ENCODE results near the gene REM2. TPM values are rescaled to one million over a fixed set of nuclear protein-coding genes. Genes with fewer than 3 reads are reported as not detected.

Gene REM2
- total RNA-seq, 1 donor from 2014 or later = 0.83 TPM

GRCh38 chr14:22925513-22925912, 42.5 kb downstream of the REM2 start:
- no peaks in the 10 kb centered on the region for H3K27me3 ChIP-seq (ENCODE audit: low read depth)
- peaks cover 67% of the 10 kb centered on the region for H3K36me3 ChIP-seq
- DNase-seq = no peak

GRCh38 chr14:22926316-22926715, 43.3 kb downstream of the REM2 start:
- Histone ChIP-seq H3K4me1 (peaks cover 28% of the 10 kb centered on the region), H3K36me3 (peaks cover 59% of the 10 kb centered on the region), H3K4me3 (no peak overlapping the region), H3K27me3 (ENCODE audit: low read depth) (no peaks in the 10 kb centered on the region), H3K27ac (no peak overlapping the region), H3K9me3 (no peaks in the 10 kb centered on the region)
- DNase-seq = no peak
- no peak for ATAC-seq
- intact Hi-C loops (cut with DNase I) = no loop called here
- no peak for TF ChIP-seq CTCF (IDR thresholded peaks at IDR 0.05)

More at GRCh38 chr14:22925513-22925912, 42.5 kb downstream of the REM2 start:
- Histone ChIP-seq H3K4me3 (no peak overlapping the region), H3K27ac (no peak overlapping the region), H3K4me1 (peaks cover 25% of the 10 kb centered on the region), H3K9me3 (no peaks in the 10 kb centered on the region)
- TF ChIP-seq CTCF (IDR thresholded peaks at IDR 0.05) = no peak
- intact Hi-C loops (cut with DNase I) = no loop called here
- no peak for ATAC-seq

- Histone ChIP-seq H3K27ac (peak overlapping the region; percentile 89), H3K9me3 (no peaks in the 10 kb centered on the region), H3K36me3 (peaks cover 41% of the 10 kb centered on the region), H3K4me3 (peak overlapping the region; percentile 91), H3K4me1 (peaks cover 28% of the 10 kb centered on the region), H3K27me3 (ENCODE audit: low read depth) (no peaks in the 10 kb centered on the region)
- TF ChIP-seq CTCF (IDR thresholded peaks at IDR 0.05) = no peak
- DNase-seq = no peak
- ATAC-seq = no peak
- intact Hi-C loops (cut with DNase I) = no loop called here
These were observed 45.4 kb downstream of the REM2 start for GRCh38 chr14:22928237-22929103.

GRCh38 chr14:22929104-22929960, 46.3 kb downstream of the REM2 start, which contains the start of gene PRMT5:
TSS of gene PRMT5 (minus strand) at chr14:22929376. CDS start at chr14:22929361, 15 bp downstream.
- intact Hi-C loops (cut with DNase I) = no loop called here
- DNase-seq (peak; percentile 99), ATAC-seq (peak; percentile 98 to 99)
- Histone ChIP-seq H3K9me3 (no peaks in the 10 kb centered on the region), H3K36me3 (peaks cover 32% of the 10 kb centered on the region), H3K27ac (peak within 1 kb of the TSS; percentile 89), H3K27me3 (ENCODE audit: low read depth) (no peaks in the 10 kb centered on the region), H3K4me3 (peak within 1 kb of the TSS; percentile 91), H3K4me1 (peaks cover 28% of the 10 kb centered on the region)
- TF ChIP-seq CTCF (IDR thresholded peaks at IDR 0.05) = no peak

- TF ChIP-seq CTCF (IDR thresholded peaks at IDR 0.05) = no peak
- H3K4me3 ChIP-seq = peak overlapping the region; percentile 91
- H3K27me3 ChIP-seq (ENCODE audit: low read depth) = no peaks in the 10 kb centered on the region
- H3K36me3 ChIP-seq = peaks cover 26% of the 10 kb centered on the region
- peak in 1 of 2 donors; percentile 6 for ATAC-seq
- no peaks in the 10 kb centered on the region for H3K9me3 ChIP-seq
- intact Hi-C loops (cut with DNase I) = no loop called here
- H3K27ac ChIP-seq = peak overlapping the region; percentile 84
- no peak for DNase-seq
- peaks cover 28% of the 10 kb centered on the region for H3K4me1 ChIP-seq
These were observed 46.9 kb downstream of the REM2 start for GRCh38 chr14:22929961-22930364.
